DOHH2 (cell line): ENCODE results near the gene ARHGAP24.

ENCODE experiments used
- H3F3A ChIP-seq: fragments of 200-600 bp; sonication (generic), shearing (Covaris generic); 2 replicates; pipeline ENCODE4 v1.6.0; 2016; ENCODE audit warnings: antibody characterized with exemption, mild to moderate bottlenecking; ENCODE audit not compliant: control insufficient read depth, insufficient read depth
- H3K27ac ChIP-seq: fragments of 200-600 bp; sonication (generic); 2 replicates; pipeline ENCODE4 v1.5.1; 2014; ENCODE audit warnings: low read depth, mild to moderate bottlenecking, low read length, moderate library complexity
- H3K27me3 ChIP-seq: fragments of 200-600 bp; sonication (generic); 2 replicates; pipeline ENCODE4 v1.6.1; 2014; ENCODE audit warnings: mild to moderate bottlenecking, low read length, mixed read lengths; ENCODE audit not compliant: control insufficient read depth
- H3K36me3 ChIP-seq: fragments of 200-600 bp; sonication (generic); 2 replicates; pipeline ENCODE4 v1.6.1; 2014; ENCODE audit warnings: mild to moderate bottlenecking, low read length, moderate library complexity, mixed read lengths; ENCODE audit not compliant: control insufficient read depth
- H3K4me1 ChIP-seq: fragments of 200-600 bp; sonication (generic); 2 replicates; pipeline ENCODE4 v1.6.1; 2014; ENCODE audit warnings: mild to moderate bottlenecking, low read length, mixed read lengths; ENCODE audit not compliant: control insufficient read depth
- H3K4me2 ChIP-seq: fragments of 200-600 bp; sonication (generic); 2 replicates; pipeline ENCODE4 v1.6.0; 2014; ENCODE audit warnings: mild to moderate bottlenecking, low read length, moderate library complexity
- H3K4me3 ChIP-seq: fragments of 200-600 bp; sonication (generic); 2 replicates; pipeline ENCODE4 v1.5.1; 2014; ENCODE audit warnings: mild to moderate bottlenecking, low read length, mixed read lengths
- H3K79me2 ChIP-seq: fragments of 200-600 bp; sonication (generic); 2 replicates; pipeline ENCODE4 v1.6.1; 2014; ENCODE audit warnings: mild to moderate bottlenecking, low read length, mixed read lengths; ENCODE audit not compliant: control insufficient read depth
- H3K9me2 ChIP-seq: fragments of 200-600 bp; sonication (generic); replicated peaks from 2 replicates; pipeline ENCODE4 v1.6.1; 2014; ENCODE audit warnings: mild to moderate bottlenecking, low read length, mixed read lengths; ENCODE audit not compliant: control insufficient read depth
- H3K9me3 ChIP-seq: fragments of 200-600 bp; sonication (generic); 2 replicates; pipeline ENCODE4 v1.6.1; 2014; ENCODE audit warnings: antibody characterized with exemption, low read length, mixed read lengths; ENCODE audit not compliant: control insufficient read depth, insufficient read depth
- H4K20me1 ChIP-seq: fragments of 200-600 bp; sonication (generic); 2 replicates; pipeline ENCODE4 v1.6.0; 2014; ENCODE audit warnings: low read depth, mild to moderate bottlenecking, antibody characterized with exemption, low read length, moderate library complexity; ENCODE audit not compliant: control insufficient read depth, insufficient read depth
- EZH2phosphoT487 ChIP-seq: fragments of 200-600 bp; sonication (generic); IDR thresholded peaks from 2 replicates; pipeline ENCODE4 v1.6.1; 2017; ENCODE audit warnings: borderline replicate concordance, mild to moderate bottlenecking, antibody characterized with exemption, low read length, moderate library complexity, mixed read lengths
- TF ChIP-seq, protein P1 (sequence below): fragments of 200-600 bp; sonication (generic); IDR thresholded peaks from one replicate; pipeline ENCODE4 v1.5.1; 2014; ENCODE audit warnings: antibody characterized with exemption, mild to moderate bottlenecking, low read depth, low read length; ENCODE audit not compliant: poor library complexity, severe bottlenecking

The ARHGAP24 gene

DNA sequence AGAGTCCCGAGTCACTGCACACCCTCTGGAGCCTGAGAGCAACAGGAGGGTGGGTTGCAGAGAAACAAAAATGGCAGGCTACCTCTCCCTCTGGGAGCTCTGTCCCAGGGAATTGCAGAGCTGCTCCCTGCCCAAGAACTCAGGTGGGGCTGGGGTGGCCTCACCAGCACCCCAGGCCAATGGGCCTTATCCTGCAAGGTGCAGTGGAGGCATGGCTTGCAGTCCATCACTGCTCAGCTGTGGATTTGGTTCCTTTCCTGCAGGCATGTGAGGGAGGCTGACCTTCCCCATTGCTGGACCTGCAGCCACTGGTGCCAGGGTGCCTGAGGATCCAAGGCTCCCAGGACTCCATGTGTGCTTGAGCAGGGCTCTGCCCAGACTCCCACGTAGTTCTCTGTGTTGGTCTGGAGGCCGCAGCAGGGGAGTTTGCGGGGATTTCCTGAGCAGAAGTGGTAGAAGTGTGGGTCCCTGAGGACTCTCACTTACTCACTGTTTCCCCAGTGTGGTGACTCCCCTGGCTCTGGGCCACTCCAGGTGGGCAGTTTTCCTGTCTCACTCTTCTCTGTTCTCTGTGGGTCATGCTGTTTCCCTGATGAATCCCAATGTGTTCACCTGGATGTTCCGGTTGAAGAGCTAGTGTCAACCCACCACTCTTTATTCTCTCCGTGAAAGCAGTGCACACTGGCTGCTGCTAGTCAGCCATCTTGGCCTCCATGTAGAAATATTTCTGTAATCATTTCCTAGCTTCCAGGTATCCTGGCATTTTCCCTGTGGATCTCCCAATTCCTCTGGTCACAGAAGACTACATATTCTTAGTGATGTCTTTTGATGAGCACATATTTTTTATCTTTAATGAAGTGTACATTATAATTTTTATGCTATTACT, 82.3 kb downstream of the ARHGAP24 start:
- Histone ChIP-seq H3K9me3 (peaks cover 7% of the 10 kb centered on the region), H3K36me3 (no peaks in the 10 kb centered on the region), H3K9me2 (no peaks in the 10 kb centered on the region), H3K4me2 (no peak overlapping the region), H3K27ac (no peak overlapping the region), H3K79me2 (no peaks in the 10 kb centered on the region), H3K4me1 (peaks cover 6% of the 10 kb centered on the region; the same call in 1 of the 2 replicates), H3K4me3 (no peak overlapping the region), H3K27me3 (no peaks in the 10 kb centered on the region), H4K20me1 (no peaks in the 10 kb centered on the region), H3F3A (no peaks in the 10 kb centered on the region)
- TF ChIP-seq EZH2phosphoT487: no peak
- TF ChIP-seq, protein P1, sequence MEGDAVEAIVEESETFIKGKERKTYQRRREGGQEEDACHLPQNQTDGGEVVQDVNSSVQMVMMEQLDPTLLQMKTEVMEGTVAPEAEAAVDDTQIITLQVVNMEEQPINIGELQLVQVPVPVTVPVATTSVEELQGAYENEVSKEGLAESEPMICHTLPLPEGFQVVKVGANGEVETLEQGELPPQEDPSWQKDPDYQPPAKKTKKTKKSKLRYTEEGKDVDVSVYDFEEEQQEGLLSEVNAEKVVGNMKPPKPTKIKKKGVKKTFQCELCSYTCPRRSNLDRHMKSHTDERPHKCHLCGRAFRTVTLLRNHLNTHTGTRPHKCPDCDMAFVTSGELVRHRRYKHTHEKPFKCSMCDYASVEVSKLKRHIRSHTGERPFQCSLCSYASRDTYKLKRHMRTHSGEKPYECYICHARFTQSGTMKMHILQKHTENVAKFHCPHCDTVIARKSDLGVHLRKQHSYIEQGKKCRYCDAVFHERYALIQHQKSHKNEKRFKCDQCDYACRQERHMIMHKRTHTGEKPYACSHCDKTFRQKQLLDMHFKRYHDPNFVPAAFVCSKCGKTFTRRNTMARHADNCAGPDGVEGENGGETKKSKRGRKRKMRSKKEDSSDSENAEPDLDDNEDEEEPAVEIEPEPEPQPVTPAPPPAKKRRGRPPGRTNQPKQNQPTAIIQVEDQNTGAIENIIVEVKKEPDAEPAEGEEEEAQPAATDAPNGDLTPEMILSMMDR: no peak

GRCh38 chr4:85565761-85566480, 91.0 kb downstream of the ARHGAP24 start:
- Histone ChIP-seq H3K4me1 (no peaks in the 10 kb centered on the region), H3K9me2 (no peaks in the 10 kb centered on the region), H3F3A (no peaks in the 10 kb centered on the region), H3K27ac (no peak overlapping the region), H3K27me3 (no peaks in the 10 kb centered on the region), H4K20me1 (no peaks in the 10 kb centered on the region), H3K4me3 (no peak overlapping the region), H3K9me3 (no peaks in the 10 kb centered on the region), H3K79me2 (no peaks in the 10 kb centered on the region), H3K4me2 (no peak overlapping the region), H3K36me3 (no peaks in the 10 kb centered on the region)
- no peak for TF ChIP-seq EZH2phosphoT487
- TF ChIP-seq, protein P1: no peak

DNA sequence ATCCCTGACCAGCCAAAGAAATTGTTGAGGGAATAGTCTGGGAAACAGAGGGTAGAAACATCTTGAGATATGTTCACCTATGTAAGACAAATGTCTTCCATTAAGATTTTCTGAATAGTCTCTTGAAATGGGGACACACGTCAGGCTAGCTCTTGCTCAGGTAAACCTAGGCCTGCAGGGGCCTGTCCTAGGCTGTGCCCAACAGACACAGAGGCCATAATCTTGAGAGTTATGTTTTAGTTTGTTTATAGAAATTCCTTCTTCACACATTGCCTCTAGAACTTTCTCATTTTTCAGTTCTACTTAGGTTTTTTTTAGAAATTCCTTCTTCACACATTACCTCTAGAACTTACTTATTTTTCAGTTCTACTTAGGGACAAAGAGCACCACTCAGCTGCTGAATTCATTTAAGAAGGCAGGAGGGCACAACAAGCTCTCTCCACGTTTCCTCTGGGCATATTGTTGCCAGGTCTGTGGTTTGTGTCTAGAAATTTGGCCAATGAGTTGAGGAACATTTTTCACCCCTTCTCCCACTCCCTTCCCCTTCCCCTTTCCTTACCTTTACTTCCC, 94.9 kb downstream of the ARHGAP24 start:
- H3K4me3 ChIP-seq: no peak overlapping the region
- H3K79me2 ChIP-seq: no peaks in the 10 kb centered on the region
- no peaks in the 10 kb centered on the region for H3K27me3 ChIP-seq
- H3K27ac ChIP-seq: no peak overlapping the region
- no peaks in the 10 kb centered on the region for H3K9me3 ChIP-seq
- no peaks in the 10 kb centered on the region for H3K9me2 ChIP-seq
- no peaks in the 10 kb centered on the region for H4K20me1 ChIP-seq
- H3K4me2 ChIP-seq: no peak overlapping the region
- H3K36me3 ChIP-seq: no peaks in the 10 kb centered on the region
- no peak for TF ChIP-seq EZH2phosphoT487
- TF ChIP-seq, protein P1: no peak
- no peaks in the 10 kb centered on the region for H3F3A ChIP-seq
- H3K4me1 ChIP-seq: no peaks in the 10 kb centered on the region
